Measurements from ENCODE around the gene ELL2. TPM values are rescaled to one million over a fixed set of nuclear protein-coding genes. Genes with fewer than 3 reads are reported as not detected.

ELL2 gene
- total RNA-seq, 1 donor from 2014 or later: 52.8 TPM

DNA sequence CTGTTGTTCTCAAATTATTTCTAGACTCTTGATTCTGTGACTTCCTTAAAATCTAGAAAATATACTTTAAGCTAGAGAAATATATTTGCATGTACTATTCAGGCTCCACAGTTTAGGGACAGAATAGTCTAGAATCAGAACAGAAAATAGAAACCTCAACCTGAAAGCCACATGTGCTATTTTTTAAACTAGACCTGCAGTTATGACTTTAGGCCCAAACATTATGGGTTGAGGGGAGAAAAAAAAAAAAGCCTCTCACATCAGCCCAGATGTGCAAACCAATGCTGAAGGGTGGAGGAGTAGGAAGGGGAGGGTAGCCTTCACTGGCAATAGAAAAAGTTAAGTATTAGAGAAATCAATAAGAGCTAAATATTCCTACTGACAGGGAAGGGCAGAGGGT, 35.7 kb downstream of the ELL2 start:
- no peak for TF ChIP-seq CTCF (conservative IDR thresholded peaks at IDR 0.05; ENCODE audit: low read depth, low read length)
- DNase-seq (ENCODE audit: low read depth): no peak
- no peak overlapping the region for H3K4me3 ChIP-seq (ENCODE audit: low read depth, low read length)

DNA sequence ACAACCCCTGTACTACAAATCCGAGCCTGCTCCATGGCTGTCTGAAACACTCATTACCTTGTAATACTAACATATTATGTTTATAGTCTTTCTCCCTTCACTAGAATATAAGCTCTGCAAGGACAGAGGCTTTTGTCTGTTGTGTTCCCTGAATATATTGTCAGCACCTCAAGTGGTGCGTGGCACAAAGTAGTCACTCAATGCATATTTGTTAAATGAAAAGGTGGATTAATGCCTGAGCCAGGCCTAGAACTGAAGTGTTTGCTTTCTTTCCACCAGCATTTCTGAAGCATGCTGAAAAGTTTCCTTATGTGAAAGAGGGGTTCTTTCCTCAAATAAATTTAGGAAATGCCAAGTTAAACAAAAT, 36.3 kb downstream of the ELL2 start:
- no peak for TF ChIP-seq CTCF (conservative IDR thresholded peaks at IDR 0.05; ENCODE audit: low read depth, low read length)
- no peak for DNase-seq (ENCODE audit: low read depth)
- H3K4me3 ChIP-seq (ENCODE audit: low read depth, low read length): no peak overlapping the region

- no peak overlapping the region for H3K4me3 ChIP-seq (ENCODE audit: low read depth, low read length)
- no peak for DNase-seq (ENCODE audit: low read depth)
- no peak for TF ChIP-seq CTCF (conservative IDR thresholded peaks at IDR 0.05; ENCODE audit: low read depth, low read length)
Measured at GRCh38 chr5:95924720-95925377, 36.8 kb downstream of the ELL2 start.

- DNase-seq (ENCODE audit: low read depth): no peak
- H3K4me3 ChIP-seq (ENCODE audit: low read depth, low read length): no peak overlapping the region
- TF ChIP-seq CTCF (conservative IDR thresholded peaks at IDR 0.05; ENCODE audit: low read depth, low read length): no peak
Measured at GRCh38 chr5:95923918-95924544, 37.6 kb downstream of the ELL2 start.

DNA sequence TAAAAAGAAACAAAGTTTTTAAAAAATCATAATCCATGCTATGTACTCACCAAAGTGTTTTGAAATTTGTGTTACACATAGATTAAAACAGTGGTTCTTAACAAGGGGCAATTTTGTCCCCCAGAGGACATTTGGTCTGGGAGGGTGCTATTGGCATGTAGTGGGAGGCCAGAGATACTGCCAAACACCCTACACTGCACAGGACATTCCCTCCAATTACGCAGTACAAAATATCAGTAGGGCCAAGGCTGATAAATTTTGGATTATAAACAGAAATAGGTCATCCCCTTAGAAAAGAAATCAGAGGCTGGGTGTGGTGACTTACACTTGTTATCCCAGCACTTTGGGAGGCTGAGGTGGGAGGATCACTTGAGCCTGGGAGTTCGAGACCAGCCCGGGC, 38.9 kb downstream of the ELL2 start:
- no peak for TF ChIP-seq CTCF (conservative IDR thresholded peaks at IDR 0.05; ENCODE audit: low read depth, low read length)
- no peak for DNase-seq (ENCODE audit: low read depth)

DNA sequence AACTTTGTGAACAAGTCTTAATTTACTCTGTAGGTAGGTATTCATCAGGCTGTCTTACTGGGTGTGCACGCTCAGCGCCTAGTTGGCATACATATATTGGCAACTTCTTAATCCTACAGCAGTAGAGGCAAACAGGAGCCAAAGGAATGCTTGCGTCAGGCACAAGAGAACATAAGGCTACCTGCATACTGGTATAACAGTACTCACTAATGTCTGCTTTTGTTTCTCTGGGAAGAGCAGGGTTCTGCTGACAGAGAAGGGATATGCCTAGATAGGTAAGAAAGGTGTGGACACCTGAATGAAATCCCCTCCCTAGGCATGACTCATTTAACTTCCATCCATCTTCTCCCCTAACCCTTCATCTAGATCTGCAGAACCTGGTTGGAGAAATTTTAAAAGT, 40.1 kb downstream of the ELL2 start:
- TF ChIP-seq CTCF (conservative IDR thresholded peaks at IDR 0.05; ENCODE audit: low read depth, low read length): no peak
- no peak for DNase-seq (ENCODE audit: low read depth)
- no peak overlapping the region for H3K4me3 ChIP-seq (ENCODE audit: low read depth, low read length)

More for the DNA sequence above, 38.9 kb downstream of the ELL2 start:
- no peak overlapping the region for H3K4me3 ChIP-seq (ENCODE audit: low read depth, low read length)

DNA sequence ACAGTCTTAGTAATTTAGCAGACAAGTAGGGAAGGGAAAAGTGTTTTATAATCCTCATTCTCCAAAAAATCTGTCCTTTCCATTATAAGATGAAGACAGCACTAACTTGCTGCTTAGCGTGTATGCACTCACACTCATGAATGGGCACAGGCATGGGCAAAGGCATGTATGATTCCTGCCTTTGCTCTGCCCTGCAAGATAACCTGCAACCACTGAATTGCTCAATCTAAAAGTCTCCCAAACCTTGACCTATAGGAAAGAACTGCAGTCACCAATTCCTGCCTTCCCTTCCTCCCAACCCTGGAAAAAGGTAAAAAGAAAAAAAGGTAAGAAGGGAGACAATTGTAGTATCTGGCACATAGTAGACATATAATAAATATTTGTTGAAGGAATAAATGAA, 40.8 kb downstream of the ELL2 start:
- DNase-seq (ENCODE audit: low read depth): no peak
- H3K4me3 ChIP-seq (ENCODE audit: low read depth, low read length): no peak overlapping the region
- TF ChIP-seq CTCF (conservative IDR thresholded peaks at IDR 0.05; ENCODE audit: low read depth, low read length): no peak
